NT2/D1 (cell line): ENCODE results near the gene C1QC.
A peak's percentile ranks its signal among the peaks of the same experiment; 100 is the strongest.

ENCODE experiments used
- DNase-seq: peaks from one replicate; pipeline ENCODE4 v3.0.0-alpha.2; 2011; ENCODE audit warnings: low read depth, low spot score
- H3K27me3 ChIP-seq: 2 replicates; pipeline ENCODE4 v1.6.0; 2011; ENCODE audit warnings: mild to moderate bottlenecking; ENCODE audit not compliant: insufficient read length, insufficient read depth
- H3K36me3 ChIP-seq: 2 replicates; pipeline ENCODE4 v1.6.1; 2011; ENCODE audit warnings: mild to moderate bottlenecking, low read length, mixed read lengths; ENCODE audit not compliant: insufficient read depth, insufficient read length
- H3K4me1 ChIP-seq: 2 replicates; pipeline ENCODE4 v1.5.1; 2011; ENCODE audit not compliant: insufficient read depth, insufficient read length
- H3K4me3 ChIP-seq: 2 replicates; pipeline ENCODE4 v1.5.1; 2011; ENCODE audit warnings: low read depth; ENCODE audit not compliant: insufficient read length
- H3K9ac ChIP-seq: 2 replicates; pipeline ENCODE4 v1.6.0; 2011; ENCODE audit warnings: low read depth; ENCODE audit not compliant: insufficient read length
- H3K9me3 ChIP-seq: 2 replicates; pipeline ENCODE4 v1.5.1; 2011; ENCODE audit warnings: mild to moderate bottlenecking, low read length; ENCODE audit not compliant: insufficient read depth
- SUZ12 ChIP-seq: IDR thresholded peaks from 2 replicates; pipeline ENCODE4 v1.6.1; 2011; ENCODE audit not compliant: insufficient read length, insufficient read depth; ENCODE audit errors: extremely low read depth
- YY1 ChIP-seq: IDR thresholded peaks from 2 replicates; pipeline ENCODE4 v1.6.1; 2011; ENCODE audit not compliant: insufficient read length, insufficient read depth
- ZNF274 ChIP-seq: IDR thresholded peaks from 2 replicates; pipeline ENCODE4 v1.6.1; 2011; ENCODE audit warnings: mild to moderate bottlenecking, low read depth, low read length

Gene C1QC

GRCh38 chr1:22619252-22619651 is 24.2 kb upstream of the C1QC start:
- Histone ChIP-seq H3K4me3 (no peak overlapping the region), H3K27me3 (peaks cover 8% of the 10 kb centered on the region), H3K9ac (no peak overlapping the region), H3K36me3 (no peaks in the 10 kb centered on the region), H3K9me3 (no peaks in the 10 kb centered on the region), H3K4me1 (peaks cover 10% of the 10 kb centered on the region)
- no peak for DNase-seq
- TF ChIP-seq ZNF274 (no peak), YY1 (no peak), SUZ12 (no peak)

GRCh38 chr1:22619798-22620197 is 23.6 kb upstream of the C1QC start:
- H3K27me3 ChIP-seq = peaks cover 2% of the 10 kb centered on the region

GRCh38 chr1:22621761-22622160 is 21.7 kb upstream of the C1QC start:
- H3K36me3 ChIP-seq = no peaks in the 10 kb centered on the region
- peaks cover 12% of the 10 kb centered on the region for H3K4me1 ChIP-seq
- no peak overlapping the region for H3K4me3 ChIP-seq
- DNase-seq = no peak
- no peak overlapping the region for H3K9ac ChIP-seq
- no peaks in the 10 kb centered on the region for H3K9me3 ChIP-seq
- no peaks in the 10 kb centered on the region for H3K27me3 ChIP-seq
- TF ChIP-seq SUZ12 (no peak), ZNF274 (no peak), YY1 (no peak)

More at GRCh38 chr1:22619798-22620197, 23.6 kb upstream of the C1QC start:
- no peak for DNase-seq
- TF ChIP-seq ZNF274 (no peak), YY1 (no peak), SUZ12 (no peak)
- H3K4me3 ChIP-seq = no peak overlapping the region
- peaks cover 12% of the 10 kb centered on the region for H3K4me1 ChIP-seq
- H3K9ac ChIP-seq = no peak overlapping the region
- H3K9me3 ChIP-seq = no peaks in the 10 kb centered on the region
- H3K36me3 ChIP-seq = no peaks in the 10 kb centered on the region

- H3K4me1 ChIP-seq = peaks cover 5% of the 10 kb centered on the region
Measured at GRCh38 chr1:22625262-22625925, 18.0 kb upstream of the C1QC start.

GRCh38 chr1:22626237-22627157 is 16.9 kb upstream of the C1QC start:
- no peaks in the 10 kb centered on the region for H3K27me3 ChIP-seq
- no peaks in the 10 kb centered on the region for H3K36me3 ChIP-seq
- H3K4me3 ChIP-seq = peak overlapping the region; percentile 9
- no peak for DNase-seq
- no peak overlapping the region for H3K9ac ChIP-seq
- TF ChIP-seq YY1 (no peak), ZNF274 (no peak), SUZ12 (no peak)
- no peaks in the 10 kb centered on the region for H3K9me3 ChIP-seq
- peaks cover 5% of the 10 kb centered on the region for H3K4me1 ChIP-seq

More at GRCh38 chr1:22625262-22625925, 18.0 kb upstream of the C1QC start:
- no peak overlapping the region for H3K9ac ChIP-seq
- no peaks in the 10 kb centered on the region for H3K27me3 ChIP-seq
- no peaks in the 10 kb centered on the region for H3K9me3 ChIP-seq
- no peak for TF ChIP-seq ZNF274
- no peak for TF ChIP-seq SUZ12
- no peak for TF ChIP-seq YY1
- no peak for DNase-seq
- H3K36me3 ChIP-seq = no peaks in the 10 kb centered on the region
- no peak overlapping the region for H3K4me3 ChIP-seq

DNA sequence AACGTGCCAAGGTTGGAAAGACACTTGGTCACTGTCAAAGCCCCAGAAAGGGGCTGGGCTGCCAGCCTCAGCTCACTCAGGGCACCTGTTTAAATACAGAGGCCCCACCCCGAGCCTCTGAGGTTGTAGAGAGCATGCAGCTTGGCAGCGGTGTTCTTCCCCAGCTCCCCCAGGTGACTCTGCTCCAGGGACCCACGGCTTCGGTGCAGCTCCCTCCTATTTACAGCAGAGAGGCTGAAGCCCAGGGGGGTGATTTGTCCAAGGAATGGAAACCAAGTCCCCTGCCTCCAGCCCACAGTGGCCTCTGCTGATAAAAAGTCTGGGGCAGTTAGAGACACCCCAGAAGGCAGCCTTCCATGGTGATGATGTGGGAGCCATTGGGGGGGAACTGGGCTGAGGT is 16.1 kb upstream of the C1QC start:
- no peak overlapping the region for H3K9ac ChIP-seq
- no peaks in the 10 kb centered on the region for H3K9me3 ChIP-seq
- no peaks in the 10 kb centered on the region for H3K27me3 ChIP-seq
- DNase-seq = no peak
- H3K36me3 ChIP-seq = no peaks in the 10 kb centered on the region
- TF ChIP-seq ZNF274 (no peak), SUZ12 (no peak), YY1 (no peak)
- peaks cover 5% of the 10 kb centered on the region for H3K4me1 ChIP-seq
- H3K4me3 ChIP-seq = no peak overlapping the region

DNA sequence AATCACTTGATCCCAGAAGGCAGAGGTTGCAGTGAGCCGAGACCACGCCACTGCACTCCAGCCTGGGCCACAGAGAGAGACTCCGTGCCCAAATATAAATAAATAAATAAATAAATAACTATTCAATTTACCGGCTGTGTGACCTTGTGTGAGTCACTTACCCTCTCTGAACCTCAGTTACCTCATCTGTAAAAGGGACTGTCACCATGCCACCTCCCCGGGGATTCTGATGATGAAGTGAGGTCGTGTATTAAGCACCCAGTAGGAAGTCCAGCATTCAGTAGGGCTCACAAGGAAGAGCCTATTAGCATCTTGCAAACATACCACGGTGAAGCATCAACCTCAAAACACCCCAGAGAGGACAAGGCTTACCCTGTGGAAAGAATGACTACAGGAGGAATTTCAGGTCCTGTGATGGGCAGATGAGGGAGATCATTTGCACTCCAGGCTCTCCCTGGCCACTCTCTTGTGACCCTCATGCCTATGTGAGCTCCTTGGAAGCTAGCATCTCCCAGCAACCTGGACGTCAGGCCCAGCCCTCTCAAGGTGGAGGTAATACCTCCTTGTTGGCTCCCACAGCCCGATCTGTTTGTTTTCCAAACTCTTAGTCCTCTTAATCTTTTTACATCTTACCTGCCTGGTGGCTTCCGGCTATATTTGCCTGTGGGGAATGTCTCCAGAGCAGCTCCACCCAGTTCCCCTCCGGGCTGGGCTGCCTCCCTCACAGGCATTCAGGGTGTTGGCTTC is 14.6 kb upstream of the C1QC start:
- TF ChIP-seq SUZ12 = no peak
- TF ChIP-seq YY1 = no peak
- no peak for TF ChIP-seq ZNF274
- H3K27me3 ChIP-seq = no peaks in the 10 kb centered on the region

More for the DNA sequence above, 14.6 kb upstream of the C1QC start:
- H3K9me3 ChIP-seq = no peaks in the 10 kb centered on the region
- no peak overlapping the region for H3K4me3 ChIP-seq
- no peaks in the 10 kb centered on the region for H3K36me3 ChIP-seq
- H3K4me1 ChIP-seq = peaks cover 5% of the 10 kb centered on the region
- no peak overlapping the region for H3K9ac ChIP-seq
- peak; percentile 9 for DNase-seq
